Kidney tubule cell (primary cell): ENCODE measurements around the gene OMA1.
"Not testable (repeated sequence)": the region's sequence is repeated elsewhere in the genome, so short reads cannot be mapped to it uniquely, and the experiment has no call there.

Experiments used
- DNase-seq: peaks from one replicate; pipeline ENCODE4 v3.0.0-alpha.2; 2018; ENCODE audit warnings: low spot score

OMA1 gene

DNA sequence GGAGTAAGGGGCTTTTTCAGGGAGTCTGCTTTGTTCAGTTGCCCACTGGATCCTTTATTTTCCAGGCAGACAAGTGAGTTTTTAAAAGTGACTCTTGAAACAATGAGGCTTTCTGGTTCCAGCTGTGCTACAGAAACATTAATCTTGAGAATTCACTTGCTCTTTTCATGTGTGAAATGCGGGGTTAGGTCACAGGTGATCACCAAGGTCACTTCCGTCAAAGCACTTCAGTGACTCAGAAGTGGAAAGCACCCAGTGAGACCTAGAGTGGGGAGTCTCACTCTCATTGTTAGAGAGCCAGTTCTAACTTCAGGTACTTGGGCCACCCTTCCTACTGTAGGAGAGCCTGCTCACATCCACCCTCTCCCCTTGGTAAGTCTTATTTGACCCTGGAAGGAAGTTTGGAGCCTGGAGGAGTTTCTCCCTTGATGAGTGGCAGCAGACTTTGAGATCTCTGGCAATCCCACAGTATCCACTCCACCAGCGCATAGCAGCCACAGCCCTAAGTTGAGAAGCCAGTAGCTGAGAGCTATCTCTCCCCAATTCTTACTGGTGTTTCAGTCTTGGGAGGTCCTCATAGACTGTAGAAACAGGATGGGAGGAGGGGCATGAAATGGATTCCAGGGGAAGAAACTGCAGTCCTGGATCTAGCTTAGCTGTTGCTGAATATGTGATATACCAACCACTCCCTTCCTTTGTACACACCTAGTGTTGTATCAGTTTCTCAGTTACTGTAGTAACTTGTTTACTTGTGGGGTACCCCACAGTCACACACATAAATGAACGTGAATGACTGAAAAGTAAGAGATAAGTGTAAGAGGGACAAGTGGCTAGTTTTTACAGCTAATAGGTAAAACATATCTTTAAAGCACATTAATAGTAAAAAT is 27.4 kb upstream of the OMA1 start:
- peak; percentile 90 for DNase-seq

DNA sequence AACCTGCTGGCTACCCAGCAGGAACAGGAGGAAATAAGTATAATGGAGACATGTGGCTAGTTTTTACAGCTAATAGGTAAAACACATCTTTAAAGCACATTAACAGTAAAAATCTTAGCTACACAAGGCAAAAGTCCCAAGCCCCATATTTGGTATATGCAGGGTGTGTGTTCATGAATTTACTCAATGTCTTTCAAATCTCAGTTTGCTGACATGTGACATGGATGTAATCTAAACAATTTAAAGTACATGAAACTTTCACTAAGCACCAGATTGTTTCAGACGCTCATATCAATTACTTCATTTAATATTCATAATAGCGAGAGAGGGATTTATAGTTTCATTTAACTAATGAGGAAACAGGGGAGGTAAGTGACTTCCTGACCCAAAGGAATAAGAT is 26.6 kb upstream of the OMA1 start:
- no peak for DNase-seq

DNA sequence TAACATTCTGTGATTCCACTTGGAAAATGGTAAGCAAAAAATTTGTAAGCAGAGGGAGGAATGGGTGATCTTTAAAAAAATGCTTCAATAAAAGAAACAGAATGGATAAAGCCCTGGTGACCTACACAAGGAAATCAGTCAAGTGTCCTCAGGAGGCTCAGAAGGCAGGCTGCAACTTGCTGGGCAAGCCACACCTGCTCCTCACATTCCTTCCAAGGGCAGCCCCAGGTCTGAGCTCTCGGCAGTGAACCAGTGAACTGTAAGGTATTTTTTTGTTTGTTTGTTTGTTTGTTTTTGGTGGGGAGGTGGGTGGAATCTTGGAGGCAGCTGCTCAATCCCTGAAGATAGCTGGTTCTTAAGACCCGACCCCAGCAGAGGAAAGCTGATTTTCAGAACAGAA is 26.2 kb upstream of the OMA1 start:
- DNase-seq: peak; percentile 70

DNA sequence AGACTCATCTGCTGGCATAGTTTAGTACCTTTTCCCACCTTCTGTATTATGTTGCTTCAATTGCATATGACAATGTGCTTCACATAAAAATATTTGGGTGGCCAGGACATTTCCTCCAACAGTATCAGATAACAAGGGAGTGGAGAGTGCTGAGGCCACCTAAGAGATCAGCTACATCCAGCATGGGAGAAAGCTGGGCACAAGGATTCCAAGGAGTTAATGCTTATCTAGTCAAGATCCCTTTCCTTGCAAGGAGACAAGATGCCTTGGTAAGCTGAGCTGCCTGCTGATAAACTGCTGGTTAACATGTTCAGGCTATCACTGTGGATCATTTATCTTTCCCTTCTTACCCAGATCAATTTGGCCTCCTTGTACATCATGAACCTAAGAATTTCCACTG is 25.1 kb upstream of the OMA1 start:
- DNase-seq: no peak

DNA sequence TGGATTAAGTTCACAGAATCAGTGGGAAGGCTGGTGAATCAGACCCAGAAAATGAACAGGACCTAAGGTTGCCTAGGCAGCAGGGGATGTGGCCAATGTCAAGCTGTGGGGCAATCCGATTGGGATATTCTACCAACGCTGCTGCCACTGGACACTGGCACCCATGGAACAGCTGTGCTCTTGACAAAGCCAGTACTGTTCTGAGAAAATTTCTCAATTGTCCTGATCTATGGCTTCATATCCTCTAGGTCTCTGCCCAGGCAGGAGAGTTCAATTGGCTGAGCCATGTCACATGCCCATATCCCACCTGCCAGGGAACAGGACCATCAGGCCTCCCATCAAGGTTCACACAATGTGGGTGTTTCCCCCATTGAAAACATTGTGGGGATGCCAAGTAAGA is 24.3 kb upstream of the OMA1 start:
- no peak for DNase-seq

DNA sequence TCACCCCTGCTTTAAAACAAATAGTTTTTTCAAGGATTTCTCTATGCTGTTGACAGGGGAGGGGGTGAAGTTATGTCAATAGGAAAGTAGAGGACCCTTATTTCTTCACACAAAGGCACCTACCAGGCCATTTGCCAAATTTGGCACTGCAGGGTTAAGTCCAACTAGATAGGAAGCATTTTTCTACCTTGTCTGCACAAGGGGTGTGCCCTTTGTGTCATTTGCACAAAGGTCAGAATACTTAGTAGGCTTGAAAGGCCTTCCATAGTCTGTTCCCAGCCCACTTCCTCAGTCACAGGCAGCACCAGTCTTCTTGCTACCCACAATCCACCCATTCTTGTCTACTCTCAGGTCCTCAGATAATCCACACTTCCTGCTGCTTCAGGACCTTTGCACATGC is 23.6 kb upstream of the OMA1 start:
- DNase-seq: no peak

DNA sequence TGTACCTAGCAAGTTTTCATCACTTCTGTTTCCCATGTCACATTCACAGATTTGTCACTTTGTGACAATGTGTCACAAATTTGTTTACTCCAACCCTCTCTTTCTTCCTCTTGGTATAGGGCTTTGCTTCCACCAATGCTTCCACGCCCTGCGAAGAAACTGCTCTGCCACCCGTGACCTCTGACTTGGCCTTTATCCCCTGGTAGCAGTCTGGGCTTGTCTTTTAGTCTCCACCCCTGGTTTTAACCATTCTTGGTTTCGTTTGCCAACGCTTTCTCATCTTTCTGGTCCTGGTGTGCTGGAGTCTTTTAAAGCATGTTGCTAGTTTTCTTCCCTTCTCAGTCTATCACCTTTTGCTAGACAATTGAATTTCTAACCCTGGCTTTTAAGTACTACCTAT is 22.4 kb upstream of the OMA1 start:
- no peak for DNase-seq

DNA sequence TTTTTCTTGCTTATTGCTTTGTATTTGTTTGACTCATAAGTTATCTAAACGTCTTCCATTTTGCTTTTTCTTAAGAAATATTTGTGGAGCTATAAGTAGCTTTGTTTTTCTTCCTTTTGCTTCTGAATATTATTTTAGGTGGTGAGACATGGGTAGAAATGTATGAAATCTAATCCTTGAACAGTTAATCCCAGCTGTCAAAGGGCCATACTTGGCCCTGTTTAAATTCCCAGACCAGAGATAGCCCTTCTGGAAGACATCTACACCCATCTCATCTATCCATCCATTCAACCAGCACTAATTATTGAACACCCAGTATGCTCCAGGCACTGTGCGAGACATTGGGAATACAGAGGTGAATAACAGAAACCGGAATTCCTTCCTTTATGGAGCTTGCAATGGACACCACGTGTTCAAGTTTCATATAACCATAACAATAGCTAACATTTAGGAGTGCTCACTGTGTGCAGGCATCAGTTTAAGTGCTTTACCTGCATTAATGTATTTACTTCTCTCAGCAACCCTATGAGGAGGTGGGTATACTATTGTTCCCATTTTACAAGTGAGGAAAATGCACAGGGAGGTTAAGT is 21.8 kb upstream of the OMA1 start:
- DNase-seq: no peak

DNA sequence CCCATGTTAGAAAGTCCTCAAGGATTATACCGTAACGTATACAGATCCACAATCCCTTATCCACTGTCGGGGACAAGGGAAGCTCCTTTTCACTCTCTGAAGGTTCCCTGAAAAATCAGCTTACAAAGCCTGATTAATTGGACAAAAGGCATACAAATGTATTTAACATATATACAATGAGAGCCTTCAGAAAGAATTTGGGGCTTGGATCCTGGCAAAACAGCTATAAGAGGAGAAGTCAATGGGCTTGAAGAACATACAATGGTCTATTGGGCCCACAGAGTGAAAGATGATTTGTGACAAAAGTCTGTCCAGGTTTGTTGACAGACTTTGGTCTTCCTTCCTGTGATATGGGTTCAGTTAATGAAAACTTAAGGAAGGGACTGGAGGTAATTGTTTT is 19.8 kb upstream of the OMA1 start:
- DNase-seq: no peak

DNA sequence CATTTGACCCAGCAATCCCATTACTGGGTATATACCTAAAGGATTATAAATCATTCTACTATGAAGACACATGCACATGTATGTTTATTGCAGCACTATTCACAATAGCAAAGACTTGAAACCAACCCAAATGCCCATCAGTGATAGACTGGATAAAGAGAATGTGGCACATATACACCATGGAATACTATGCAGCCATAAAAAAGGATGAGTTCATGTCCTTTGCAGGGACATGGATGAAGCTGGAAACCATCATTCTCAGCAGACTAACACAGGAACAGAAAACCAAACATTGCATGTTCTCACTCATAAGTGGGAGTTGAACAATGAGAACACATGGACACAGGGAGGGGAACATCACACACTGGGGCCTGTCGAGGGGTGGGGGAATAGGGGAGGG is 17.2 kb upstream of the OMA1 start:
- DNase-seq: not testable (repeated sequence)

DNA sequence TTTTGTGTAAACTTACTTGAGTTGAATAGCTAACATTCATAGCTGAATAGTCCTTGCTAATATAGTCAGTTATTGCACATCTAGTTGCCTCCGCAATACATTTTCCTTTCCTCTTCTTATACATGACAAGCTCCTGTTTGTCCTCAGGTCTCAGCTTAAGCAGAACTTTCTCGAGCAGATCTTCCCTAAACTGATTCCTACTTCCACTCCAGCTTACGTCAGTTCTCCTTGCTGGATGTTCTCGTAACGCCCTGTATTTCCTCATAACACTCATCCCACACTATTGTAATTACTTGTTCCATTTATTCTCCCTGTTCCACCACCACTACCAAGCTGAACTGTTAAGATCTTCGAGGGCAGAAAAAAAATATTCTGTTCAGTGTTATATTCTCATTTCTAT is 15.1 kb upstream of the OMA1 start:
- no peak for DNase-seq

DNA sequence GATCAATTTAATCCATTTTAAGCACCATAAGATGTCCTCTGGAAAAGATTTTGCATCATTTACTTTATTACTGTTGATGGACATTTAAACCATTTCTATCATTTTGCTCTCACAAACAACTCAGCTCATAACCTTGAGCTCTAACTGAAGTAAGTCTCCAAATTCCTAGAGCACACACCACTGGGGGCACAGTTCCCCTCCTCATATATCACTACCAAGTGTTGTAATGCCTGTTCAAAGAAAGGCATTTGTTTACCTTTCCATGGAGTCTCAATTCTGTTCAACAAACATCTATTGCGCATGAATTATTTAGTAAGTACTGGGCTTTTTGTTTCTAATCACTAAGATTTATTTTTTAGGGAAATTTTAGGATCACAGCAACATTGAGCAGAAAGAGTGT is 8.9 kb upstream of the OMA1 start:
- DNase-seq: no peak

DNA sequence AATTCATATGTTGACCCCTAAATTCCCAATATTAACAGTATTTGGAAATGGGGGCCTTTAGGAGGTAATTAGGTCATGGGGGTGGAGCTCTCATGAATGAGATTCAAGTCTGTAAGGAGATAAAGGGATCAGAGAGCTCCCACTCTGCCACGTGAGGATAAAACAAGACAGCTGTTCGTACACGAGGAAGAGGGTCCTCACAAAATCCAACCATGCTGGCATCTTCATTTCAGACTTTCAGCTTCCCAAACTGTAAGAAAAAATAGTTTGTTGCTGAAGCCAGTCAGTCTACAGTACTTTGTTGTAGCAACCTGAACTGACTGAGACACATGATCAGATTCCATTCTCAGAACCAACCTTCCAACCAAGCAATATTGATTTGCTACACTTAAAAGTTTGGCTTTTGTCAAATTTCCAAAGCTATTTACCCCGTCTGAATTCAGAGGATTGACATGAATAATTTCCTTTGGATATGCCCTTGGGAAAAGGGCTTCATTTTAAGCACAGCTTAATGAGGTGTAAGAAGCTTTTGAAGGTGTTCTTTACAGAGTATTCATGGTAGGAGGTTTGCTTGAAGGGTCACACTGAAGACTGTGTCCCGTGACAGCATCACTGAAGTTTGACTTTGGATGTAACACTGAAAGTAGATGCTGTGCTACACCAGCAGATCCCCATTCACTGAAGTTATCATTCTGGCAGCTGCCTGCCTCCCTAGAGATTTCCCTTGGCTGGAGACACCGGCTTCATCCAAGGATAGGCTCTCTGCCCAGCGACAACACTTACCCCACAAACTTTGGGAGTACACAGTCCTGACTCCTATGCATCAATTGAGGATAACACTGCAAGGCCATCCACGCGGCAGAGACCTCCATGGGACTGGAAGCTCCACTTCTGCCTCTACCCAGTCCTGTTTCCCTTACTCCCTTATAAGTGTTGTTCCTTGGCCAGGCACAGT is 4.9 kb upstream of the OMA1 start:
- no peak for DNase-seq

DNA sequence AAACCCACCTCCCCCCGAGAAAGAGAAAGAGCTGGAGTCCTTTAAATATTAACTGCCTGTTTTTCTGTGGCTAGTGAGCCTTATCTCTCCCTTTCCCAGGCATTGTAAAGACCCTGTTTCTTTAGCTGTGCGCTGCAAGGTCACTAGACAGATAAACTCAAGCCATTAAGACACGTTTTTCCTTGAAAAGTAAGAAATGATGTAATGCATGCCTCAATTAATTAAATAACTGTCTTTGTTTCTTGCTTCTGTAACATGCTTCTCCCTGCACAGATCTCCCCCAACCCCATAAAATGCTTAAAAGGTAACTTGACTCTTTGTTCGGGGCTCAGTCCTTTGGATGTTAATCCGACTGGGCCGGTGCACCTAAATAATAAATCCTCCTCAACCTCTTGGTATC is 2.8 kb upstream of the OMA1 start:
- not testable (repeated sequence) for DNase-seq

DNA sequence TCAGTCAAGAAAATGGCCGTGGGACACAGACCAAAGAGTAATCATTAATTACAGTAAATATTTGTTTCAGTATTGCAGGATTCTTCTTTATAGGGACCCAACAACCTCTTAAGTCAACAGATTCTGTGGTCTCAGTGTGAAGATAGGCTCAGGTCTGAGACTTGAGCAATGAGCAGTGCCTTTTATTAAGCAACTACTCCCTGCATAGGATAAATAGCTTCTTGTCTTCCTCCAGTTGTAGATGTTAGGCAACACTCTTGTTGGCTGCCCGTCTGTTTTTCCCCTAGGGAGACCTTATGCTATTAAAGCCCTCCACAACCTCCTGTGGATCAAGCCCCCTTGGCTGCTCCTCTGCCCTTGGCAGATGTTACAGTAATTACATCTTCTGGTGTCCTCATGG is 1.8 kb upstream of the OMA1 start:
- no peak for DNase-seq

DNA sequence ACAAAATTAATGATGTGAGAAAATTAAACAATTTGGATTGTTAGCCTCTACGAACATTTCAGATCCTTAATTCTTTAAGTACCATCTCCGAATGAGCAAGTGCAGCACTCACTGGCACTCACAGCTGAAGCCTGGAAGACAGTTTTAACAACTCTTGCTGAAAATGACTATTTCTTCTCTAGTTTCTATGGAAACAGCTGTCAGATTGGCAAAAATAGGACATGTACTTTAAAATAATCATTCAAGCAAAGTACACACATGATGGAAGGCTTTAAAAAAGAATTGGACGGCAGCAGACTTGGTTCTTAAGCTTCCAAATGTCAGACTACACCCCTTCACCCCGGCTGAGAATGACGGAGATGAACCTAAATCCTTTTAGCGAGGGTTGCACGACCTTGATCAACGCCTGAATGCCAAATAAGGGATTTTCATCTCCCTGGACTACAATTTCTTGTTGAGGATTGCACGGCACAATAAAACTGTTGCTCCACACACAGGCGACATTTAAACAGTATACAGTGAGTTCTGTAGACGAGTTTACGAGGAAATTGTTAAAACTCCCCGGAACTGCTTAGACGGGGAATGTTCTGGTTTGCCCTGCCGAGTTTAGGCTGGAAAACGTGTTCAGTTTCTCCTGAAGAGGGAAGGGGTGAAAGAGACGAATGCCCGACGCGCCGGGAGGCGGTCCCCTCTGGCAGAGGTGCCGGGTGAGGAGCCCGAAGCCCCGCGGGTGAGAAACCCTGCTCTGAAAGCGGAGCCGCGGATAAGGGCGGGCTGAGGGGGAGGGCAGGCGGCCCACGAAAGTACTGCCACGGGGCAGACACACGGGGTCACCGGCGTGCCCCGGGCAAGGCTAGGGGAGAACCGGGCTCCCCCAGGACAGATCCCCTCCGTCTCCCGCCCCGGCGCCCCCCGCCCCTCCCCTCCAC is 671 bp downstream of the OMA1 start:
- DNase-seq: peak; percentile 76

DNA sequence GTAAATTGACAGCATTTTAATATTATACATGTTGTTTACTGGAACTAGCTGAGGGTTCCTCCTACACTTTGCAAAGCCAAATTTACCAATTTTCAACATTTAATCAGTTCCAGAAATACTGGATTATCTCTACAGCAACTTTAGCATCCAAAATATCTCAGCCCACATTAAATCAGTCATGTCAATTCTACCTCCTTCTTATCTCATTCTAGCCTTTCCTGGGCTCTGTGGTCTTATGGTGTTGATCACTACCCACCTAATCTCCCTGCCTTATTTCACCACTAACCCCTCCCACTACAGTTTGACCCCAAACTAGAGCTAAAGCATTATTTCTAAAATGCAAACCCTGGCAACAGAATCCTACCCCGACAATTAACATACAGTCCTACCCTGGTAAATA is 3.3 kb downstream of the OMA1 start:
- no peak for DNase-seq

DNA sequence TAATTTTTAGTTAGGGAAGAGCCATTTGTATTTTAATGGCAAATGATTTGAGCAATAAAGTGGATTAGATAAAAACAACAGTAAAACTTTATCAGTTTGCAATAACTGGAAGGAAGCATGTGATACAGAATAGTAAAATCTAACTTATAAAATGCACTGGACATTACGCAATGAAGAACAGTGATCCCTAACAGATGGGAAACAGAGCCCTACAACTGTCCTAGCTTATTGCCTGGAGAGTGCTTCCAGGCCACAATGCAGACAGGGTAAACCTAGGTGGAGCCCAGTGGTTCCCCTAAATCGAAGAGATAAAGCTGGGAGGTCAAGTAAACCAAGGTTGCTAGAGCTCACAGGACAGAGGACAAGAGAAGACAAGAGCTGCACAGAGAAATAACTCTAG is 7.0 kb downstream of the OMA1 start:
- no peak for DNase-seq

DNA sequence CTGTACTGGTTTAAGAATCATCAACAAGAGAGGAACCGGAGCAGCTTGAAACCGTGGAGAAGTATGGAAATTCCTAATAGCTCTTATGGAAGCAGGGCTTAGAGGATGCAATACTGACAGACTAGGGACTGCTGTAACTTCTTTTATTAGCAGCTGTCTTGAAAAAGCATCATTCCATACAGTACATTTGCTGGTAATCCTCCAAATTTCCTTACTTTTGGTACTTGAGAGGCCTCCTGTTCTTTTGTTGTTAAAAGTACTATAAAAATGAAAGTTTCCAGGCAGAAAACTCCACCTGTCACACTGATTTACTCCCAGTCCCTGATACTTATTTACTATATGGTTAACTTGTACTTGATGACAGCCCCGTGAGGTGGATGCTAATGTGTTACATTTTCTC is 7.7 kb downstream of the OMA1 start:
- no peak for DNase-seq

DNA sequence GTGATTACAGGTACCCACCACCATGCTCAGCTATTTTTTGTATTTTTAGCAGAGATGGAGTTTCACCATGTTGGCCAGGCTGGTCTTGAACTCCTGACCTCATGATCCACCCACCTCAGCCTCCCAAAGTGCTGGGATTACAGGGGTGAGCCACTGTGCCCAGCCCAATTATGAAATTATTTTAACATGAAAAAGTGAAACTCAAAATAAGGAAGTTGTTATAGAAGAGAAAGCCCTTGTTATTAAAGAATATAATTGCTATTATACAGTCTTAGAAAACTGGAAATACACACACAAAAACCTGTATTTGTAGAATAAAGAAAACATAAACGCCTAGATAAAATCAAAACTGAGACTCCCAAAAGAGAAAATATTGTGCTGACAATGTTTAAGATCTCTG is 14.7 kb downstream of the OMA1 start:
- DNase-seq: not testable (repeated sequence)

DNA sequence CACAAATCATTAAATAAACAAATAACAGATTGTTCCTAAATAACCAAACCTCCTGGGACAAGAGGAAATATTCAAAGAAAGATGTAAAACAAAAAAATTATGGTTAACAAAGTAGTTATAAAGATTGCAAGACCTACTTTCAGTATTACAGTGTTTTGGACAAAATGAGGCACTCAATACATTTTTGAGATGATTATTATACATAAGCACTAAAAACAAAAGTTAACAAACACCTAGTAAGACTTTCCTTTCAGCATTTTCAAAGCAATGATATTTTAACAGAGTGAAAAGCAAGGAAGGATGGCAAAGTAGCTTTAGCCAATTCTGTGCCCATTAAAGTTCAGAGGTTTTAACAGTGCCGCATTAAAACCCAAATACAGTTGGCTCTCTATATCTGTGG is 17.2 kb downstream of the OMA1 start:
- DNase-seq: no peak

DNA sequence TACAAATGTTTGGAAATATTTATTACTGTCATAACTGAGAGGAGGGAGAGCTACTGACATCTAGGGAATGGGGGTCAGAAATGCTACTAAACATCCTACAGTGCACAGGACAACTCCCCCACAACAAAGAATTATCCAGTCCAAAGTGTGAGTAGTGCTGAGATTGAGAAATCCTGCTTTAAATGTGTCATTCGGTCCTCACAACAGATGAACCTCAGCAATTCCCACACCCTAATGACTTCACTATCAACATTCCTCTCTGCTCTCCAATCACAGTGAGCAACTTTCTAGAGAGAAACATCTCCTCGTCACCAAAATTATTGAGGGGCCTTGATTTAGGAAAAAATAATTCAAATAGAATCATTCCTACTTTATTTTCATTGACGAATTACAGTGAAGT is 18.0 kb downstream of the OMA1 start:
- peak; percentile 37 for DNase-seq
